GM18519 (cell line): ENCODE measurements around the gene RRAGB.
A peak's percentile ranks its signal among the peaks of the same experiment; 100 is the strongest.
"Not testable (repeated sequence)": the region's sequence is repeated elsewhere in the genome, so short reads cannot be mapped to it uniquely, and the experiment has no call there.

ENCODE experiments used
- ATAC-seq: cut with Tn5 transposase; IDR thresholded peaks from one replicate; pipeline ENCODE4 v1.9.1; 2021; ENCODE audit warnings: mild to moderate bottlenecking, moderate library complexity; ENCODE audit not compliant: unreplicated experiment, low FRiP score

The RRAGB gene

DNA sequence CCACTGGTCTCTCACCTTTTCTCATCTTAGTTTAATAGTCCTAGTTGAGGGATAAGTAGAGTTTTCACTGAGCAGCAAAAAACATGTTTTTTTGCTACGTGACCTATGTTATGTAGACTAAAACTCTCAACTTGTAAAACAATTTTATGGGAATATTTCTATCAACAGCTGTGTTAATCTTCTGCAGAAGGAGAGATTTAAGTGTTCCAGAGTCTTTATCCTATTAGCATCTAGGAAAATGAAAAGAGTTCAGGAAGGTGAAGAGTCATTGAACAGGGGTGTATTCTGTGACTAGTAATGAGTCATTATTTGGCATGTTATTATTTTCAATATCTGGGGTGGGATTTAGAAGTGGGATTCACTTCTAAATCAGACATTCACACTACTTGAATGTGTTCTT, 41.9 kb downstream of the RRAGB start:
- no peak for ATAC-seq

DNA sequence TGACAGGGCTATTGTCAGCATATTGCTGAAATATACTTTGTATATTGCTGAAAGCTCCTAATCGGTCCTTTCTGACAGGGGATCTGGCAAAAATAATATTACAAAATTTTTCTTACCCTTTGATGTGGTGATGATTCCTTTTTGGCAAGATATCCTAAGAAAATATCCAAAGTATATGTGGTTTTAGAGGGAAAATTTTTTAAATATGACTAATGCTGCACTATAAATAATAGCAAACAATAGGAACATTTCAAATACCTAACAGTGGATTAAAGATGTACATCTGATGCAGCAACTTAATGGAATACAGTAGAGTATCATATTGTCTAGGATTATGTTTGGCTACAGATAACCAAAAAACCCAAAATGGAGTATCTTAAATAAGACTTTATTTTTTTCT, 49.6 kb downstream of the RRAGB start:
- ATAC-seq, result no peak

DNA sequence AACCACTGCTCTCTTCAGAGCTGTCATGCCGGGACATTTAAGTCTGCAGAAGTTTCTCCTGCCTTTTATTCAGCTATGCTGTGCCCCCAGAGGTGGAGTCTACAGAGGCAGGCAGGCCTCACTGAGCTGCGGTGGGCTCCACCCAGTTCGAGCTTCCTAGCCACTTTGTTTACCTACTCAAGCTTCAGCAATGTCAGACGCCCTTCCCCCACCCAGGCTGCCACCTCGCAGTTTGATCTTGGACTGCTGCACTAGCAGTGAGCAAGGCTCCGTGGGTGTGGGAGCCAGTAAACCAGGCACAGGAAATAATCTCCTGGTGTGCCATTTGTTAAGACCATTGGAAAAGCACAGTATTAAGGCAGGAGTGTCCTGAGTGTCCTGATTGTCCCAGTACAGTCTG, 56.9 kb downstream of the RRAGB start:
- ATAC-seq, result not testable (repeated sequence)

DNA sequence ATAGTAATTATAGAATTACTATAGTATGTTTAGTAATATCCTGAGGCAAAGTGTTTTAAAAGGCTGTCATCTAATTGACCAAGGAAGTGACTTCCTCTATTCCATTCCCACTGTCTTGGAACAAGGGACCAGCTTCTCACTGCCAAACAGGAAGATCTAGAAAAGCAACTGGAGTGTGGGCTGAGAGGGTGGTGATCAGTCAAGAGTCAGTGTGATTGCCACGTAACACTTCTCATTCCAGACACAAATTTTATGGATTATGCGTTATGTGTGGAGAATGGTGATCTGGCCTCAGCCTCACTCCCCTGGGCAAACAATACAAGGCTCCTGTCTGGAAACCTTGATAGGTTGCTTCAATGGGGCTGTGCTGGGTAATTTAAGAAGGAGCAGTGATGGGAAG, 60.0 kb downstream of the RRAGB start:
- ATAC-seq, result no peak

DNA sequence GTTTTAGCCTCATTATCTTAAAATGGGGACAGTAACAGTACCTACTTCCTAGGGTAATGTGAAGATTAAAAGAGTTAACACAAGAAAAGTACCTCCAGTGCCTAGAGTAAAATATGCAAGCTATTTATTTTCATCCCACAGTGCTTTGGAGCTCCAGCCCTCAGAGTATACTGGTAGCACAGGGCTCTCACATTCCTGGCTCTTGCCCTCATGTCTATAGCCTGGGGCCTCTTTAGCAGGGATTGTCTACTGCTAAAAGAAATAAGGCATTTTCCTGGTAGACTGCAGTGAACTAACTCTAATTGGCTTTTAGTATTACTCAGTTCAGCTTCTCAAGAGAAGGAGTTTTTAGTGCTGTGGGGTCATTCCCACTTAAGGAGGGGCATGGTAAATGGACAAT, 60.8 kb downstream of the RRAGB start:
- ATAC-seq, result no peak

DNA sequence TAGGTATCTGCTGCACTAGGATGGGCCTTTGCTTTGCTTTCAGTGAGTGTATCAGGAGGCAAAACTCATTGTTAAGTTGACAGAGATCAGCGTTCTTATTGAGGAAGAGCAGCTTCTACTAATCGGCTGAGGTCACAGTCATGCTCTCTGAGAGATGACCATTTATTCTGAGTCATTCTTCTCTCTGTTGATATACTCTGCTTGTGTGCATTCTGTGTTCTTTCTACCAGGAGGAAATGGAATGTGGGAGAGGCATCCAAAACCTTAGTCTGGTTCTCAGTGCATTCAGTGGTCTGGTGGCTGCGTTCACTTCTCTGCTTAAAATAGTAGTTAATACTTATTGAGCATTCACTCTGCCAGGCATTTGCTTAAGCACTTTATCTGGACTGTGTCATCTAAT, 66.2 kb downstream of the RRAGB start:
- ATAC-seq, result no peak

DNA sequence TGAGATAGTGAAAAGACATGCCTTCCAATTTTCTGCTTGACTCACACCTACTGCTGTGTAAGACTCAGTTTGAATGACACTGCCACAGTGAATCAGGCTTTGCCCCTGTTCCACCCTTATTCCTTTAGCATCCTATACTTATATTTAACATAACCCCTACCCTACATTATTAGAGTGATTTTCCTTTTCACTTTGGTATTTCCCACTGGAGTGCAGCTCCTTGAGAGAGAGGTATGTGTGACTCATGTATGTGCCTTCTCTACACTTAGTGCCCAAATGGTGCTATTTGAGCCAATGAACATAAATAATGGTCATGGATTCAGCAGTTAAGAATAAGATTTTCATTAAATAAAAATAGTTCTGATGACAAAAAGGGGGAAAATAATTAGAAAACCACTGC, 69.5 kb downstream of the RRAGB start:
- ATAC-seq, result no peak

DNA sequence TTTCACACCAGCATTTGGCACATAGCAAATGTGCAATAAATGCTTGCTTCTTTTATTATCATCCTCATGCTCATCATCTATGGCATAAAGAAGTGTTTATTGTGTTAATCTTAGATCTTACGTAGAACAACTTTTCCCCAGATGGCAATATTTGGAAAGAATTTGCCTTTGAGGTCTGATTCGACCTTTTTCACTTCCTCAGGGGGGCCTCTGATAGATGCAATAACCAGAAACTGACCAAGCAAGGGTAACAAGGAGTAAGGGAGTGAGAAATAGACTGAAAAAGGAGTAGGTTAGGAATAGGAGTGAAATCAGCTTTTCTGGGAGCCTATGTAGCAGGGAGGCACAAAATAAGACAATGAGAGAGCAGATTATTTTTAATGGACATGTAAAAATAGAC, 70.2 kb downstream of the RRAGB start:
- ATAC-seq, result no peak

DNA sequence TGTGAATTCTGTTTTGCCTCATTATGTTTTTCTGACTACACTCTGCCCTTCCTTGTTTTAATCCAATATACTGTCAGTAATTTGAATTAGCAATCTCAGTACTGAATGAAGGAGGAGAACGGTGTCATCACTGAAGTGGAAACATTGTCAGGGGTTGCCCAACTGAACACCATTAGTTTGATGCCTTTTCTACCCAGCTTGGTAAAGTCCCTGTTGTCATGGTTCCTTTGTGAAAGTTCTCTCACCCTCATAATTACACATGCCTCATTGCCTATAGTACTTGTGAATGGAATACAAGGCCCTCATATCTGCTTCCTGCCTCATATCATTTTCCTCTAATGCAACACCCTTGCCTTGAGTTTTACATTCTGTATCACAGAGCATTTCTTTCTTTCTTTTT, 76.9 kb downstream of the RRAGB start:
- peak; percentile 87 for ATAC-seq

DNA sequence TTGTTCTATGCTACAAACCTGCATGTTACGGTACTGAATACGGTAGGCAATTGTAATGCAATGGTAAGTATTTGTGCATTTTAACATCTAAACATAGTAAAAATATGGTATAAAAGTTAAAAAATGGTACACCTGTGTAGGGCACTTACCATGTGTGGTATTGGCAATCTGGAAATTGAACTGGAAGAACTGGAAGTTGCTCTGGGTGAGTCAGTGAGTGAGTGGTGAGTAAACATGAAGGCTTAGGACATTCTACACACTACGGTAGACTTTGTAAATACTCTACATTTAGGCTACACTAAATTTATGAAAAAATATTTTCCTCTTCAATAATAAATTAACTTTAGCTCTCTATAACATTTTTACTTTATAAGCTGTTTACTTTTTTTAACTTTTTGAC, 78.9 kb downstream of the RRAGB start:
- ATAC-seq, result no peak

DNA sequence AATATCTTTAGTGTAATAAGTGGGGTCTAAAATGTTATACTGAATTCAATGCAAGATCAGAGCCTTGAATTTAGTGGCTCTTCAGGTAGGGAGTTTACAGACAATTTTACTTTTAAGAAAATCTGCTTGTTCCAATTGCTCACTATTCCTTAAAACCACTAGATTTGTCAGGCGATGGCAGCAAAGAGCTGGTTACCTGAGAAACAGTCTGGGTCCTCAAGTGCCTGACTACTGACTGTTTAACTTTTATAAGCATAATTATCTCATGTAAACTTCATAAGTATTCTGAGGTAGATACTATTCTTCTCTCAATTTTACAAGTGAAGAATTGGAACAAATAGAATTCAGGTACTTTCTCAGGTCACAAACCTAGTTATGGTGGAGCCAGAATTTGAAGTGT, 84.3 kb downstream of the RRAGB start:
- ATAC-seq, result no peak
